Mesothelial cell of epicardium (in vitro differentiated cells): ENCODE measurements around the gene CEP170B. TPM values are rescaled to one million over a fixed set of nuclear protein-coding genes. Genes with fewer than 3 reads are reported as not detected.
"Not testable (repeated sequence)": the region's sequence is repeated elsewhere in the genome, so short reads cannot be mapped to it uniquely, and the experiment has no call there.

Source experiments
- DNase-seq, 2 experiments: peaks; one replicate each; pipeline ENCODE4 v3.0.0; 2021; ENCODE audit warnings: low spot score in 2 of 2; ENCODE audit not compliant: unreplicated experiment in 2 of 2
- H3K27ac Mint-ChIP-seq: 2 replicates; pipeline ENCODE4 v1.8.0; 2021; ENCODE audit warnings: mixed read lengths
- H3K27me3 Mint-ChIP-seq: 2 replicates; pipeline ENCODE4 v1.8.0; 2021; ENCODE audit warnings: low read depth, mixed read lengths
- H3K36me3 Mint-ChIP-seq: 2 replicates; pipeline ENCODE4 v1.8.0; 2021; ENCODE audit warnings: mixed read lengths
- H3K4me1 Mint-ChIP-seq: 2 replicates; pipeline ENCODE4 v1.8.0; 2021; ENCODE audit warnings: mixed read lengths
- H3K4me3 Mint-ChIP-seq: 2 replicates; pipeline ENCODE4 v1.8.0; 2021; ENCODE audit warnings: mild to moderate bottlenecking, moderate library complexity, mixed read lengths
- H3K9me3 Mint-ChIP-seq: 2 replicates; pipeline ENCODE4 v1.8.0; 2021; ENCODE audit warnings: mixed read lengths
- CTCF ChIP-seq: fragments of 200-600 bp; sonication (generic); IDR thresholded peaks from one replicate; pipeline ENCODE4 v1.5.0; 2021; ENCODE audit warnings: antibody characterized with exemption; ENCODE audit not compliant: unreplicated experiment
- total RNA-seq: library from RNA; stranded (reverse); gene quantifications from 3 replicates; pipeline ENCODE4 v1.2.1, GENCODE V29; 2021

Gene CEP170B
- total RNA-seq, 1 donor from 2014 or later = 29.2 TPM

GRCh38 chr14:104826189-104826860 lies 38.7 kb upstream of the CEP170B start:
- peak; percentile 98 for TF ChIP-seq CTCF
- Mint-ChIP-seq H3K27me3 (peaks cover 20% of the 10 kb centered on the region), H3K4me3 (peak overlapping the region; percentile 74), H3K36me3 (no peaks in the 10 kb centered on the region), H3K4me1 (peaks cover 12% of the 10 kb centered on the region), H3K27ac (no peak overlapping the region), H3K9me3 (peaks cover 7% of the 10 kb centered on the region)
- DNase-seq = peak; percentile 97 to 99

GRCh38 chr14:104826861-104827176 lies 38.2 kb upstream of the CEP170B start:
- H3K27ac Mint-ChIP-seq = peak overlapping the region; percentile 17
- TF ChIP-seq CTCF = no peak
- peaks cover 7% of the 10 kb centered on the region for H3K9me3 Mint-ChIP-seq
- peaks cover 12% of the 10 kb centered on the region for H3K4me1 Mint-ChIP-seq
- H3K4me3 Mint-ChIP-seq = peak overlapping the region; percentile 70
- H3K36me3 Mint-ChIP-seq = no peaks in the 10 kb centered on the region
- peaks cover 20% of the 10 kb centered on the region for H3K27me3 Mint-ChIP-seq
- no peak for DNase-seq

- Mint-ChIP-seq H3K27ac (peak overlapping the region; percentile 39), H3K4me3 (peak overlapping the region; percentile 70)
- peak in 1 of 2 experiments; percentile 57 for DNase-seq
Measured at GRCh38 chr14:104827177-104828055, 37.7 kb upstream of the CEP170B start.

GRCh38 chr14:104830781-104831180 lies 34.3 kb upstream of the CEP170B start:
- Mint-ChIP-seq H3K9me3 (no peaks in the 10 kb centered on the region), H3K4me1 (peaks cover 9% of the 10 kb centered on the region), H3K4me3 (no peak overlapping the region), H3K27me3 (peaks cover 1% of the 10 kb centered on the region), H3K36me3 (no peaks in the 10 kb centered on the region), H3K27ac (no peak overlapping the region)
- no peak for TF ChIP-seq CTCF
- no peak for DNase-seq

More at GRCh38 chr14:104827177-104828055, 37.7 kb upstream of the CEP170B start:
- H3K9me3 Mint-ChIP-seq = peaks cover 7% of the 10 kb centered on the region
- TF ChIP-seq CTCF = peak; percentile 46
- H3K4me1 Mint-ChIP-seq = peaks cover 12% of the 10 kb centered on the region
- H3K27me3 Mint-ChIP-seq = peaks cover 20% of the 10 kb centered on the region
- H3K36me3 Mint-ChIP-seq = no peaks in the 10 kb centered on the region

- not testable (repeated sequence) for H3K4me1 Mint-ChIP-seq, H3K36me3 Mint-ChIP-seq, H3K4me3 Mint-ChIP-seq
Measured at GRCh38 chr14:104836171-104836935, 28.7 kb upstream of the CEP170B start.

More at GRCh38 chr14:104836171-104836935, 28.7 kb upstream of the CEP170B start:
- not testable (repeated sequence) for H3K9me3 Mint-ChIP-seq, H3K27ac Mint-ChIP-seq, DNase-seq
- peaks cover 34% of the 10 kb centered on the region for H3K27me3 Mint-ChIP-seq
